GM23338 (cell line): Measurements from ENCODE around the gene INO80B.

Source experiments
- CTCF ChIP-seq, 2 experiments: fragments of 200-600 bp in 1 of 2; sonication (generic) in 1 of 2; conservative IDR thresholded peaks; 2 replicates each; pipeline versions ENCODE4 v1.5.1 to v1.6.1; 2016 to 2017; ENCODE audit warnings: antibody characterized with exemption in 2 of 2, low read depth in 2 of 2, mild to moderate bottlenecking in 2 of 2, moderate library complexity in 1 of 2
- ETS1 ChIP-seq: IDR thresholded peaks from 2 replicates; pipeline ENCODE4 v1.6.1; 2016; ENCODE audit warnings: antibody characterized with exemption
- EZH2 ChIP-seq: fragments of 200-600 bp; sonication (generic); IDR thresholded peaks from one replicate; pipeline ENCODE4 v1.8.0; 2017; ENCODE audit warnings: antibody characterized with exemption, mild to moderate bottlenecking, low read depth; ENCODE audit not compliant: unreplicated experiment
- EZH2phosphoT487 ChIP-seq: fragments of 200-600 bp; sonication (generic); IDR thresholded peaks from one replicate; pipeline ENCODE4 v1.8.1; 2018; ENCODE audit warnings: antibody characterized with exemption; ENCODE audit not compliant: unreplicated experiment
- JUNB ChIP-seq: IDR thresholded peaks from one replicate; pipeline ENCODE4 v1.6.1; 2016; ENCODE audit warnings: antibody characterized with exemption; ENCODE audit not compliant: unreplicated experiment
- REST ChIP-seq: IDR thresholded peaks from one replicate; pipeline ENCODE4 v1.6.1; 2018; ENCODE audit warnings: antibody characterized with exemption; ENCODE audit not compliant: unreplicated experiment

GRCh38 chr2:74427551-74427950 lies 27.3 kb upstream of the INO80B start:
- TF ChIP-seq CTCF (conservative IDR thresholded peaks at IDR 0.05; ENCODE audit: low read depth in 2 of 2) (no peak), EZH2 (no peak), REST (no peak), JUNB (no peak), EZH2phosphoT487 (no peak), ETS1 (no peak)
